ENCODE data around the gene MYRIP.

- TF ChIP-seq CTCF (IDR thresholded peaks at IDR 0.05) (no peak), EP300 (IDR thresholded peaks at IDR 0.05) (no peak), POLR2AphosphoS5 (IDR thresholded peaks at IDR 0.05) (no peak)
Observed at GRCh38 chr3:39809181-39809994, at the start of gene MYRIP.

All from suprapubic skin (tissue), 4 donors.